Mesenchymal stem cell (in vitro differentiated cells and primary cell): Measurements from ENCODE around the gene LCLAT1.
A peak's percentile ranks its signal among the peaks of the same experiment; 100 is the strongest.

Experiments
- DNase-seq: peaks from one replicate; pipeline ENCODE4 v3.0.0-alpha.2; 2013
- H2AFZ ChIP-seq: one replicate; pipeline ENCODE4 v1.6.1; 2013; ENCODE audit warnings: low read depth, mild to moderate bottlenecking, control low read depth, inconsistent platforms, low read length, moderate library complexity
- H2AK5ac ChIP-seq: 2 replicates; pipeline ENCODE4 v1.6.1; 2013; ENCODE audit warnings: low read length, moderate library complexity, mild to moderate bottlenecking, inconsistent platforms; ENCODE audit not compliant: severe bottlenecking
- H2BK120ac ChIP-seq: one replicate; pipeline ENCODE4 v1.6.1; 2013; ENCODE audit warnings: low read depth, mild to moderate bottlenecking, inconsistent platforms, low read length, moderate library complexity
- H2BK12ac ChIP-seq, 2 experiments: one replicate each; pipeline ENCODE4 v1.6.1; 2013; ENCODE audit warnings: inconsistent platforms in 2 of 2, low read length in 2 of 2, mild to moderate bottlenecking in 2 of 2, moderate library complexity in 2 of 2, control low read depth in 1 of 2
- H2BK15ac ChIP-seq: one replicate; pipeline ENCODE4 v1.6.1; 2013; ENCODE audit warnings: mild to moderate bottlenecking, low read depth, inconsistent platforms; ENCODE audit not compliant: poor library complexity, severe bottlenecking
- H2BK5ac ChIP-seq: 2 replicates; pipeline ENCODE4 v1.6.1; 2013; ENCODE audit warnings: low read depth, mild to moderate bottlenecking, low read length, control low read depth, inconsistent platforms; ENCODE audit not compliant: poor library complexity, severe bottlenecking
- H3K14ac ChIP-seq, 2 experiments: one replicate each; pipeline ENCODE4 v1.6.1; 2013; ENCODE audit warnings: inconsistent platforms in 2 of 2, low read length in 2 of 2, control low read depth in 1 of 2, mild to moderate bottlenecking in 1 of 2, moderate library complexity in 1 of 2
- H3K18ac ChIP-seq, 2 experiments: one replicate each; pipeline ENCODE4 v1.6.1; 2013; ENCODE audit warnings: inconsistent platforms in 2 of 2, low read length in 2 of 2, control low read depth in 1 of 2, low read depth in 1 of 2, mild to moderate bottlenecking in 1 of 2
- H3K23ac ChIP-seq, 2 experiments: one replicate each; pipeline ENCODE4 v1.6.1; 2013; ENCODE audit warnings: inconsistent platforms in 2 of 2, low read length in 2 of 2, mild to moderate bottlenecking in 2 of 2, moderate library complexity in 2 of 2, control low read depth in 1 of 2
- H3K27ac ChIP-seq: 2 replicates; pipeline ENCODE4 v1.5.1; 2013; ENCODE audit warnings: mild to moderate bottlenecking, moderate library complexity, low read length, control low read depth, inconsistent platforms; ENCODE audit not compliant: poor library complexity, severe bottlenecking
- H3K27me3 ChIP-seq, 2 experiments: 2 replicates each; pipeline versions ENCODE4 v1.6.1 to v1.7.0; 2013; ENCODE audit warnings: low read length in 2 of 2, mild to moderate bottlenecking in 2 of 2, moderate library complexity in 2 of 2, control low read depth in 1 of 2, inconsistent platforms in 1 of 2; ENCODE audit not compliant: control insufficient read depth in 1 of 2, insufficient read depth in 1 of 2
- H3K36me3 ChIP-seq, 2 experiments: 2 replicates each; pipeline versions ENCODE4 v1.6.1 to v1.7.0; 2013; ENCODE audit warnings: low read length in 2 of 2, control low read depth in 1 of 2, inconsistent platforms in 1 of 2, low read depth in 1 of 2, mild to moderate bottlenecking in 1 of 2; ENCODE audit not compliant: insufficient read depth in 2 of 2, control insufficient read depth in 1 of 2
- H3K4ac ChIP-seq, 2 experiments: one replicate each; pipeline ENCODE4 v1.6.1; 2013; ENCODE audit warnings: inconsistent platforms in 2 of 2, low read length in 2 of 2, mild to moderate bottlenecking in 2 of 2, moderate library complexity in 2 of 2, control low read depth in 1 of 2, low read depth in 1 of 2
- H3K4me1 ChIP-seq: 2 replicates; pipeline ENCODE4 v1.6.1; 2013; ENCODE audit warnings: low read depth, low read length, control low read depth; ENCODE audit not compliant: control insufficient read depth, insufficient read depth
- H3K4me2 ChIP-seq: 2 replicates; pipeline ENCODE4 v1.6.1; 2013; ENCODE audit warnings: low read length, mild to moderate bottlenecking, inconsistent platforms; ENCODE audit not compliant: poor library complexity, severe bottlenecking
- H3K4me3 ChIP-seq, 2 experiments: 2 replicates each; pipeline versions ENCODE4 v1.5.1 to v1.7.0; 2013; ENCODE audit warnings: low read length in 2 of 2, mild to moderate bottlenecking in 2 of 2, control low read depth in 1 of 2, low read depth in 1 of 2; ENCODE audit not compliant: insufficient read depth in 1 of 2
- H3K79me1 ChIP-seq: replicated peaks from 2 replicates; pipeline ENCODE4 v1.6.1; 2013; ENCODE audit warnings: mild to moderate bottlenecking, control low read depth, low read length, inconsistent platforms; ENCODE audit not compliant: poor library complexity, severe bottlenecking
- H3K9ac ChIP-seq: 2 replicates; pipeline ENCODE4 v1.7.0; 2013; ENCODE audit warnings: mild to moderate bottlenecking, low read length, moderate library complexity
- H3K9me3 ChIP-seq: 2 replicates; pipeline ENCODE4 v1.7.0; 2013; ENCODE audit warnings: mild to moderate bottlenecking, low read length; ENCODE audit not compliant: control insufficient read depth
- H4K8ac ChIP-seq: one replicate; pipeline ENCODE4 v1.6.1; 2013; ENCODE audit warnings: inconsistent platforms, mild to moderate bottlenecking, low read length, moderate library complexity
- H4K91ac ChIP-seq: one replicate; pipeline ENCODE4 v1.6.1; 2013; ENCODE audit warnings: mild to moderate bottlenecking, low read length, inconsistent platforms
- WGBS: methylation state at CpG from one replicate; pipeline ENCODE4 v1.1.7; 2013; ENCODE audit warnings: mixed read lengths; 5-methylcytosine and 5-hydroxymethylcytosine counted together

LCLAT1 gene

DNA sequence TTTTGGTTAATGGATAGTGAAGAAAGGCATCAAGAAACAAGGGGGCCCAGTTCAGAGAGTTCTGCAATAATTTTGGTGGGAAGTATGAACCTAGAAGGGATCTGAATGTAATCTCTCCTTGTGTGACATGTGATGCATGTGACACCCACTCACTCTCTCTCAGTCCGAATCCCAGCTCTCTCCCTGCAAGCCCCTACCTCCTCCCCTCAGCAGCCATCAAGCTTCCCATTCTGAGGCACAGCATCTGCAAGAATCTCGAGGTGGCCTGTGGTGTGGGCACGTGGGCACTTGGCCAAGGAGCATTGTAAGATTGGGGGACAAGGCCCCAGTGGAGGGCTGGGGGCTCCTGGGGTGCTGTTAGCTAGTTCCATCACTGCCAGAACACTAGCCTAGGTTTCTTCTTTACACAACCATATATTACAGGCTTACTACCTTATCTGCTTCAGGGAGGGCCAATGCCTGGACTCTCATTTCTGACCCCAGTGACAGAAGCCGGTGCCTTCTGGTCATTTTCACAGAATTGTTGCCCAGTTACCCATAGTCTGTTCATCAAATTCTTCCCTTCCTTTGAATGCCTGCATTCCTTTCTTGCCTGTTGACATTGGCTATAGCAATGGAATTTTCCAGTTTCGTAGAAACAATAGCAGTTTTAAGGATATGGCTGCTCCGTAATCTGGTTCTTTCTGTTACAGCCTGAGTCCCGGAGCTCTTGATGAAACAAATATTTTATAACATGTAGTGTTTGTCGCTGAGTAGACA, 13.3 kb upstream of the LCLAT1 start:
- Histone ChIP-seq H3K4ac (no peak overlapping the region), H3K4me1 (no peaks in the 10 kb centered on the region), H3K9ac (no peak overlapping the region), H3K9me3 (no peaks in the 10 kb centered on the region), H3K18ac (no peak overlapping the region), H4K8ac (no peak overlapping the region), H3K14ac (no peak overlapping the region), H3K79me1 (no peaks in the 10 kb centered on the region), H3K4me2 (no peak overlapping the region), H4K91ac (no peak overlapping the region), H2BK12ac (no peak overlapping the region), H3K4me3 (no peak overlapping the region), H2BK15ac (no peak overlapping the region), H3K27ac (no peak overlapping the region), H2AFZ (no peak overlapping the region), H2BK120ac (no peak overlapping the region), H3K36me3 (no peaks in the 10 kb centered on the region), H3K27me3 (no peaks in the 10 kb centered on the region), H2AK5ac (no peak overlapping the region), H2BK5ac (no peak overlapping the region), H3K23ac (no peak overlapping the region)
- 71% methylated on average over 6 of the region's 8 CpGs for WGBS
- no peak for DNase-seq

- Histone ChIP-seq H2AK5ac (no peak overlapping the region), H2BK15ac (no peak overlapping the region), H3K14ac (no peak overlapping the region), H3K23ac (no peak overlapping the region), H3K79me1 (no peaks in the 10 kb centered on the region), H2BK120ac (no peak overlapping the region), H3K27ac (no peak overlapping the region), H3K36me3 (no peaks in the 10 kb centered on the region), H4K8ac (no peak overlapping the region), H3K9ac (no peak overlapping the region), H3K4me2 (no peak overlapping the region), H2BK12ac (peak overlapping the region in 1 of 2 experiments; percentile 6), H3K27me3 (no peaks in the 10 kb centered on the region), H2AFZ (no peak overlapping the region), H3K4ac (no peak overlapping the region), H3K4me3 (no peak overlapping the region), H4K91ac (no peak overlapping the region), H3K9me3 (no peaks in the 10 kb centered on the region), H2BK5ac (no peak overlapping the region), H3K4me1 (no peaks in the 10 kb centered on the region), H3K18ac (no peak overlapping the region)
- WGBS, result 93% methylated on average over 4 of the region's 4 CpGs
- DNase-seq, result no peak
These were observed 12.3 kb upstream of the LCLAT1 start for GRCh38 chr2:30434708-30435107.

DNA sequence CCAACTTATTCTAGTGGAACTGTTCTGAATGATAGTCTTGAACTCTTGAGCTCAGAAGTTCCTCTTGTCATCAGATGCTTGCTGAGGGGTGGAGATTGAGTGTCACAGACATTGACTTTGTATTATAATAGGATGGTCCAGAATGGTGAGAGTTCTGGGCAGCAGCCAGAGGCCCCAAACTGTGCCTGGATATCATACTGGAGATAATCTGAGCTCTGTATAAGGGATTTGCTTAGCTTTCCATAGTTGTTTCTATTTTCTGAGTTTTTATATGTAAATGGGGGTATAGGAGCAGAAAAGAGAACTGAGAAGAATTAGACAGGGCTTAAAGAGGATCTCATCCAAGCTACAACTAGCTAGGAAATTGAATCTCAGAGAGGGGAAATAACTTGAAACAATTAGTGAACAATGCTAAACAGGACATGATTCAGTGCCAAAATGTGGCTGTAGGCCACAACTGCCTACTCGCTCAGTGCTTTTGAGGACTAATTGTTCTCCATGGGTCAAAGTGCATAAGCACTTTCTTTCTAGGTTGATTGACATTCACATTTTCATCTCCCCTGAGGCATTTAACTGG, 10.1 kb upstream of the LCLAT1 start:
- Histone ChIP-seq H4K8ac (no peak overlapping the region), H2BK15ac (no peak overlapping the region), H2AFZ (no peak overlapping the region), H3K23ac (no peak overlapping the region), H3K4me2 (no peak overlapping the region), H3K9me3 (no peaks in the 10 kb centered on the region), H3K4me1 (no peaks in the 10 kb centered on the region), H2BK120ac (no peak overlapping the region), H2AK5ac (no peak overlapping the region), H4K91ac (no peak overlapping the region), H3K79me1 (no peaks in the 10 kb centered on the region), H3K27ac (no peak overlapping the region), H3K4ac (no peak overlapping the region), H3K4me3 (no peak overlapping the region), H3K14ac (no peak overlapping the region), H3K36me3 (no peaks in the 10 kb centered on the region), H2BK5ac (no peak overlapping the region), H3K27me3 (no peaks in the 10 kb centered on the region), H3K18ac (no peak overlapping the region), H2BK12ac (no peak overlapping the region), H3K9ac (no peak overlapping the region)
- WGBS, result 82% methylated on average over 1 of the region's 1 CpG
- no peak for DNase-seq

DNA sequence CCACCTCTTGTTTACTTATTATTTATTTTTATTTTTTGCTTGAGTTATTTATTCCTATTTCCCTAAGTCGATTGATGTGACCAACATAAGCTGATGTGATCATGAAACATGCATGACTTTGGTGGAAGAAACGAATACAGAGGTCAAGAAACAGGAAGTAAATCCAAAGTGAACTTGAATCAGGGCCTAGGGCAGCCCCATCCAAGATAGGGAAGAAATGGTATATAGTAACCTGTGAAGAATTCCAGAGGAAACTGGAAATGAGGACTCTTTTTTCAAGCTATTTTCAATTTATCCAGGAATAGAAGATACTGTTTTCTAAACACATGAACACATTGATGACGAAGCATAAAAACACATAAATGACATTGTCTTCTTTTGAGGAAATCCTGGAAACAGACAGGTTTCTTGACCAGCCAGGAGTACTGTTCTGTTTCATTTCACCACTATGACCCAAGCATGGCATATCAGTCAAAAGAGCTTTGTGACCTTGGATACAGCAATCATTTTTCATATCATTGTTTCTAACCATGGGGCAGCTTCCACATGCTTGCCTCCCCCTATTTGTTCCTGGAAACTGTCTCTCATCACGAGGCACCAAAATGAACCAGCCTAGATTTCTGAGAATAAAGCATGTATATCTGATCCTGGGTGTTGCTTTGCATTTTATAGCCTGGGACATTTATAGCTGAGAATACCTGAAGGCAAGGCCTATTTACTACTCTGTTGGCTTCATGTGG, 9.1 kb upstream of the LCLAT1 start:
- Histone ChIP-seq H3K9me3 (no peaks in the 10 kb centered on the region), H3K18ac (no peak overlapping the region), H2AK5ac (no peak overlapping the region), H2BK15ac (no peak overlapping the region), H3K4me3 (no peak overlapping the region), H3K23ac (no peak overlapping the region), H3K27ac (no peak overlapping the region), H4K8ac (no peak overlapping the region), H3K36me3 (no peaks in the 10 kb centered on the region), H3K4ac (no peak overlapping the region), H4K91ac (no peak overlapping the region), H2BK5ac (no peak overlapping the region), H3K4me2 (no peak overlapping the region), H3K14ac (no peak overlapping the region), H2BK120ac (no peak overlapping the region), H3K9ac (no peak overlapping the region), H2AFZ (no peak overlapping the region), H3K79me1 (no peaks in the 10 kb centered on the region), H3K4me1 (no peaks in the 10 kb centered on the region), H2BK12ac (no peak overlapping the region), H3K27me3 (no peaks in the 10 kb centered on the region)
- DNase-seq, result no peak
- 86% methylated on average over 4 of the region's 4 CpGs for WGBS
